HTERT RPE-1 (cell line): Measurements from ENCODE around the gene SMIM28.

ENCODE experiments used
- in situ Hi-C: fragments of 300-500 bp; cut with MboI; formaldehyde crosslinking; loops from 4 replicates; pipeline ENCODE4 v1.14.3; 2020; ENCODE audit warnings: low sequenced_read_pairs

Gene SMIM28

DNA sequence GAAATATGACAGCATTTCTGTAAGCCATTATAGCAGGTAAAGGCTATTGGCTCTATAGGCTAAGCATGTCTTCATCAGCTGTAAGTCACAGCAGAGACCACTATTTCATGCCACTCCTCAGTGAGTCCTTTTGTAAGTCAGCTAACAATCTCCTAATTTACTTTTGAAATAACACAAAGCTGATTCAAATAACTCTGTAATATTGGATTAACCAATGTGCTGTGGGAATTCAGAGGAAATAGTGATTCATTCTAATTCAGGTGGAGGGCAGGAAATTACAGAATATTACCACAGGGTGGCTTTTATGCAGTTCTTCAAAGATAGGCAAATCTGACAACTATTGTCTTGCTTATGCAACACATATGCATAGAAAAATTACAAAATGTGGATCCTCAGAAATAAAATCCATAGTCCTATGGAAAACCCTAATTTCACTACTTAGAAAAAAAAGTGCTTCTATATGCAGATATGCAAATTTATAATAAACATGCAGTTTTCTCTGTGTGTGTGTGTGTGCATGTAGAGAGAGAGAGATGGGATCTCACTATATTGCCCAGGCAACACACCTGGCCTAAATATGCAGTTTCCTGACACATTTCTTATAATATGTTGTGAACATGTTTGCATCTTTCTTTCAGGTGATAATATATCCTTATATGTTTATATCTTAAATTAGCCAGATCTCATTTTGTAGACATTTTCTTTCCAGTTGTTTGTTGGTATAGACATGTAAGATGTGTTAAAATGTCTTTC lies 4.8 kb upstream of the SMIM28 start:
- in situ Hi-C loops: no loop called here

DNA sequence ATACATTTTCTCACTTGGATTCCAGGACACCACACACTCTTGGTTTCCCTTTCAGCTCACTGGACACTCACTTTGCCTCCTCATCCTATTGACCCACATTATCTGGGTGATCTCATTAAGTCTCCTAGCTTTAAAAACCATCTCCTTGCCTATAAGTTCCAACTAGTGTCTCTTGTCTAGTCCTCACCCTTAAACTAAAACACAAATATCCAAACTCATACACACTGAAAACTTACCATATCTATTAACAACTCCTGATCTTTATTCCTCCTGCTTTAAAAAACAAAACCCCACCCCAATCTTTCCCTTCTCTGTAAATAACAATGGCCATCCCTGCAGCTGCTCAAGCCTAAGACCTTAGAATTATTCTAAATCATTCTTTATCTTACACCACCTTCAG lies 3.5 kb upstream of the SMIM28 start:
- in situ Hi-C loops: no loop called here

- in situ Hi-C loops: no loop called here
Measured at GRCh38 chr6:138374815-138375214, 2.9 kb upstream of the SMIM28 start.

GRCh38 chr6:138377042-138377441 lies 663 bp upstream of the SMIM28 start:
- in situ Hi-C loops: no loop called here

DNA sequence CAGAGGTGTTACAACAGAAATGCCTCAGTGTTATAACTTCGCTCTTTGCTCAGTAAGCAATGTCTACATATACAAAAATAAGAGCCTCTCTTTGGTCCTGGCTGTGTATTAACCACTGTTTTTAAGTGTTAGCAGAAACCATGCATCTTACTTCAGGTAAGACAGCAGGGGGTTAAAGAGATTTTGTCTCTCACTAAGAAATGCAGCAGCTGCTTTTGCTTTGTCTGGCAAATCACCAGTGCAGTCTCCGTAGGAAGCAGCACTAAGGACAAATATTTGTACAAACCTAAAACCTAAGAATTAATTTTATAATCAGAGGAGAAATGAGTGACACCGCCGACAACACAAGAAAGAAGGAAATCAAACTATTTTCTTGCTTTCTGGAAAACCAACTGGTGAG lies 758 bp downstream of the SMIM28 start:
- in situ Hi-C loops: no loop called here

DNA sequence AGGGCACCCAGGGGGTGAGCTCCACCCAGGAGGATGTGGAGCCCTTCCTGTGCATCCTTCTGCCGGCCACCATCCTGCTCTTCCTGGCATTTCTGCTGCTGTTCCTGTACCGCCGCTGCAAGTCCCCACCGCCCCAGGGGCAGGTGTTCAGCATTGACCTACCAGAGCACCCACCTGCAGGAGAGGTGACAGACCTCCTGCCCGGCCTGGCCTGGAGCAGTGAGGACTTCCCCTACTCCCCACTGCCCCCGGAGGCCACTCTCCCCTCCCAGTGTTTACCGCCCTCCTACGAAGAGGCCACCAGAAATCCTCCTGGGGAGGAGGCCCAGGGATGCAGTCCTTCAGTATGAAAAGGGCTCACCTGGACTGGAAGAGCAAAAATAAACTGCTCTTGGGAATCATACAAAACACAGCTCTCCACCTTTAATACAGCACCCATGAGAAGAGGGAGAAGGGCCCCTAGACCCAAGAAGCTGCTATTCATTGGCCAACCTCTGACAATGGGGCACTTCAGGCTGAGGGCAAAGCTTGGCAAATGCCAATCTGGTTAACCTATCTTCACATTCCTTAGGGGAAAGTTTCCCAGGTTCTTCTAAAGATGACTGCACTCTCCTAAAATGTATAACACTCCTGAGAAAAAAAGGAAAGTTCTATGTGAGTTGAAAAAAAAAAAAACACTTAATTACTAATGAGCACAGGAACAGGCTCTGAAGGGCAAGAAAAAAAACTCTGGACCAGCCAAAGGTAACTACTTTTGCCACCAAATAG lies 5.0 kb downstream of the SMIM28 start:
- in situ Hi-C loops: no loop called here

DNA sequence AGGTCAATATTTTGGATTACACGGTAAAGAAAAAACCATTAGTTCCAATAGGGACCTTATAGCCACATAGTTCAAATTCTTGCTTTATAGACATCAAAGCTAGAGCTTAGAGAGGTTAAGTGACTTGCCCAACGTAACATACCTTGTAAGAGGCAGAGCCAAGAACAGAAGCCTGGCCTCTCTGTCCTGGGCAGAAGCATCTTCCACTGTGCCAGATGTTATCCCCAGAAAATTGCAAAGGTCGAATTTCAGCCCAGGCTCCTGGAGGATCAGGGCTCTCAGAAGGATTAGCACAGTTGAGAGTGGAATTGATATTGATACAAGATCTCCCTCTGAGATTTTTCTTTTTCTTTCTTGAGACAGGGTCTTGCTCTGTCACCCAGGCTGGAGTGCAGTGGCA lies 6.1 kb downstream of the SMIM28 start:
- in situ Hi-C loops: no loop called here

GRCh38 chr6:138386897-138387296 lies 9.2 kb downstream of the SMIM28 start:
- in situ Hi-C loops: no loop called here

- in situ Hi-C loops: no loop called here
Measured at GRCh38 chr6:138387577-138388368, 10.1 kb downstream of the SMIM28 start.

GRCh38 chr6:138389551-138389950 lies 11.8 kb downstream of the SMIM28 start:
- in situ Hi-C loops: no loop called here

- in situ Hi-C loops: no loop called here
Measured at GRCh38 chr6:138393871-138394783, 16.4 kb downstream of the SMIM28 start.

DNA sequence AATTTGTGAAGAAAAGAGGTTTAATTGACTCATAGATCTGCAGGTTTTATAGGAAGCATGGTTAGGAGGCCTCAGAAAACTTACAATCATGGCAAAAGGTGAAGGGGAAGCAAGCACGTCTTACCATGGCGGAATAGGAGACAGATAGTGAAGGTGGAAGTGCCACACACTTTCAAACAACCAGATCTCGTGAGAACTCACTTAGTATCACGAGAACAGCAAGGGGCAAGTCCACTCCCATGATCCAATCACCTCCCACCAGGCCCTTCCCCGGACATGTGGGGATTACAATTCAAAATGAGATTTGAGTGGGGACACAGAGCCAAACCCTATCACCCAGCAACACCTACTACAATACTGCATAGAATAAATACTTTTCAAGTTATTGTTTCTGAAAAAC lies 19.0 kb downstream of the SMIM28 start:
- in situ Hi-C loops: no loop called here

GRCh38 chr6:138397128-138398122 lies 19.7 kb downstream of the SMIM28 start:
- in situ Hi-C loops: no loop called here

DNA sequence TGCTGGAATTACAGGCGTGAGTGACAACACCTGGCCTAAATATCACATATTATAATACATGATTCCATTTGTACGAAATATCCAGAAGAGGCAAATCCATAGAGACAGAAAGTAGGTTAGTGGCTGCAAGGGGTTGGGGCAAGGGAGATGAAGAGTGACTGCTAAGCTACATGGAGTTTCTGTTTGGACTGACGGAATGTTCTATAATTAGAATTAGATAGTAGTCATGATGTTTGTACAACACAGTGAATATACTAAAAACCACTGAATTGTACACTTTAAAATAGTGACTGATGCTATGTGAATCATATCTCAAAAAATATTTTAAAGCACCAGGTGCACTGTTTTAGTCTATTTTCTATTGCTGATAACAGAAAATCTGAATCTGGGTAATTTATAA lies 22.6 kb downstream of the SMIM28 start:
- in situ Hi-C loops: no loop called here

DNA sequence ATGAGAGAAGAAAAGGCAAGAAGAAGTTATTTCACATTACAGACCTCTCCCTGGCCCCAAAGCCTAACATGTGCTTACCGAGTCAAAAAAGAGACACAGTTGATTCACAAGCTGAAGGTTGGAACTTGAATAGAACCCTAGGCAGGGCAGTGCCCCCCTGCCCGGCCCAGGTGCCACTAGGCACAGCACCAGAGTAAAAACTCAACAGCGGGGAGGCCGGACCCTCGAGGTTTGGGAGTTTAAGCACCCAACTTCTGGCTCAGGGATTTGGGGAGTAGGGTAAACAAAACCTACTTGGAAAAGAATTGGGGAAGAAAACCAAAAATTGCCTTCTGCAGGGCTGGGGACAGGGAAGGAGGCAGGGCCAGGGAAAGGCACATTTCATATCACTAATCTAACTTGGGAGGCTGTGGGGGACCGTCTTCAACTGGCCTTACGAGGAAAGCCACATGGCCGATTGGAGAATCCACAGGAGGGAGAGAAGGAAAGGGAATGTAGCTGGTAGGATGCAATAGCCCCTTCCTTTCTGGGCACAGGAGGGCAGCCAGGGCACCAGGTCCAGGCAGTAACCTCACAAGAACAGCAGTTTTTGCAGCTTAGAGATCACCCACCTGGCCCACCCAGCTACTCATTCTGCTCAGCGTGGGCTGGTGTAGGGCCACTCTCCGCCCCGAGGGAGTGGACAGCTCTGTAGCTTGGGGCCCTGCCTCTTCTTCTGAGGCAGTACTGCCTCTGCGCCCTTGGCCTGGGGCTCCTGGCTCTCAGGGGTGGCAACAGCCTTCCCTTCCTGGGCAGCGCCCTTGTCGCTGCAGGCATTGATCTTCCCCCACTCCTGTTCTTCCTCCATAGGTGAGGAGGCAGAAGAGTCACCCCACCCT lies 24.5 kb downstream of the SMIM28 start:
- in situ Hi-C loops: no loop called here

DNA sequence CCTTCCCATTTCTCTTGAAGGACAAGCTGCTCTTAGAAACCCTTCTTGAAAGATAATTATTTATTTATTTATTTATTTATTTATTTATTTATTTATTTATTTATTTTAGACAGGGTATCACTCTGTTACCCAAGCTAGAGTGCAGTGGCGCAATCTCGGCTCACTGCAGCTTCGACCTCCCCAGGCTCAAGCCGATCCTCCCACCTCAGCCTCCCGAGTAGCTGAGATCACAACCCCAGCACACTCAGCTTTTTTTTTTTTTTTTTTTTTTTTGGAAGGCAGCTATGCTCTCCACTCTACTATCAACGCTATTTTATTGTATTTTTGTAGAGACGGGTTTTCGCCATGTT lies 25.1 kb downstream of the SMIM28 start:
- in situ Hi-C loops: no loop called here

DNA sequence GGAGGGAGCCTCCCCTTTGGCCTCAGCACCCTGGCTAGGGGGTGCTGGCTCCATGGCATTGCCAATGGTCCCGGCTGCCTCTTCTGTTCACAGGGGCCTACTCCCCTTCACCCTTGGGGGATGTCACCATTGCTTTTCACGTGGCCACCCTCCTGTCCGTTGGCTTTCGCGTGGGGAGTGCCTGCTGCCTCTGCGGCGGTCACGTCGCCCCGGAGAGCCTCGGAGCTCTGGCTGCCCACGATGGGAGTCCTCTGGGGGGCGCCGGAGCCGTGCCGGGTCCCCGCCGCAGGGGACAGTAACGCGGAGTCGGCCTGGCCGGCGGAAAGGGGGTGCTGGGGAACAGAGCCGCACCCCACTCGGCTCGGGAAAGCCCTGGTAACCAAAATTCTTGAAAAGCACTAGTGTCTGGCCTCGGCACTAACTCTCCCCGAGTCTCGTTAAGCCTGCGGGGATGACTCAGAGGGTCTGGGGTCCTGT lies 25.7 kb downstream of the SMIM28 start:
- in situ Hi-C loops: no loop called here
